Activated T-cell treated with anti-CD3 and anti-CD28 coated beads for 4 hours (primary cell): ENCODE results near the gene SPOUT1.

Experiments
- DNase-seq: peaks from one replicate; pipeline ENCODE4 v3.0.0-alpha.2; 2020

SPOUT1 gene

DNA sequence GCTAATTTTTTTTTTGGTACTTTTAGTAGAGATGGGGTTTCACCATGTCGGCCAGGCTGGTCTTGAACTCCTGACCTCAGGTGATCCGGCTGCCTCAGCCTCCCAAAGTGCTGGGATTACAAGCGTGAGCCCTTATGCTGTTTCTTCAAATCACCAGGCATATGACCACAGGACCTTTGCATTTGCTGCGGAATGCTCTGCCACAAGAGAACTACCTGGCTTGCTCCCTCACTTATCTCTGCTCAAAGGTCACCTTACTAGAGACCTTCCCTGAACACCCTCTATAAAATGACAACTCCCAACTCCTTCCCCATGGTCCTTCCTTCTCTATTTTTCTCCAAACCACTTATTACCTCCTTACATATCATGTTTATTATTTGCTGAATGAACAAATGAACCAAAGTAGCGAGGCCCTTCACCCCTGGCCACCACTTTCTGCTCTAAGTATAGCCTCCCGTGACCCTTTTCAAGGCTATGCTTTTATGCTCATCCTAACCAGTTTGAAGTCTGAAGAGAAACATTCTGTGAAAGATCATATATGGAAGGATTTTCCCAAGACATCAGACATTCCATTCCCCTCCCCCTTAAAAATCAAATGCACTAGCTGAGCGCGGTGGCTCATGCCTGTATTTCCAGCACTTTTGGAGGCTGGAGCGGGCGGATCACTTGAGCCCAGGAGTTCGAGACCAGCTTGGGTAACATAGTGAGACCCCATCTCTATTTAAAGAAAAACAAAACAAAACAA, 59.1 kb downstream of the SPOUT1 start:
- no peak for DNase-seq
